DND-41 (cell line): Measurements from ENCODE around the gene SGIP1.

Experiments used
- CTCF ChIP-seq: IDR thresholded peaks from 2 replicates; pipeline ENCODE4 v1.5.1; 2012; ENCODE audit warnings: borderline replicate concordance, low read length, moderate library complexity, mild to moderate bottlenecking; ENCODE audit not compliant: poor library complexity, severe bottlenecking; ENCODE audit errors: extremely low read depth
- EZH2 ChIP-seq: IDR thresholded peaks from 3 replicates; pipeline ENCODE4 v1.6.1; 2012; ENCODE audit warnings: borderline replicate concordance, low read depth, mild to moderate bottlenecking, moderate library complexity, low read length, inconsistent platforms; ENCODE audit not compliant: severe bottlenecking

DNA sequence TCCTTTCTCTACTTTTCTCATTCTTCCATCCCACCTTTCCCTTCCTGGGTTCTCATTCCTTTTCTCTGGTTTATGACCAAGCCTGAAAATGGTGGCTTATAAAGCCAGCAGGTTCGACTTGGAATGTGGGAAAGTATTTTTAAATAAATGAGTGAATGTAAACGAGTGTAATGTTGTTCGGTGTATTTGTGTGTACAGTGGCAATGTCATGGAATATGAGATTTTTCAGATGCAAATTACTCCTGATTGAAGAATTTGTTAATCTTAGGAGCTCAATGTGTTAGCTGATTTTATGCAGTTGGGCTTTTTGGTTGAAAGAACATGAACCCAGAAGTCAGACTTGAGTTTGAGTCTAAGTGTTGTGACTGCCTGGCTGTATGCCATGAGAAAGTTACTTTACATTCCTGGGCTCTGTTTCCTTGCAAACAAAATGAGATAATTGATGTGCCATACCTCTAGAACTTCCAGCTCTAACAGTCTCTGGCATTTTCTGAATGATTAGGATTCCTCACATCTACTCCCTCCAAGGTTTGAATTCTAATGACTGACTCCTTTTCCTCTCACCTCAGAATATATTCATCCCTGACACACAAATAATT lies 6.6 kb downstream of the SGIP1 start:
- TF ChIP-seq EZH2 (no peak), CTCF (no peak)
